Dendritic cell treated with granulocyte-macrophage colony-stimulating factor and Interleukin-4, amounts not matched to agents 40 ng/mL and 50 ng/mL, for 4 days (primary cell): Measurements from ENCODE around the gene CAMKMT.

Source experiments
- H3K27ac Mint-ChIP-seq: one replicate; pipeline ENCODE4 v1.8.0; 2022; ENCODE audit warnings: mild to moderate bottlenecking, mixed read lengths
- H3K27me3 Mint-ChIP-seq: one replicate; pipeline ENCODE4 v1.8.0; 2022; ENCODE audit warnings: mild to moderate bottlenecking, mixed read lengths
- H3K36me3 Mint-ChIP-seq: one replicate; pipeline ENCODE4 v1.8.0; 2022; ENCODE audit warnings: low read depth, mixed read lengths
- H3K4me1 Mint-ChIP-seq: one replicate; pipeline ENCODE4 v1.8.0; 2022; ENCODE audit warnings: low read depth, mixed read lengths
- H3K4me3 Mint-ChIP-seq: one replicate; pipeline ENCODE4 v1.8.0; 2022; ENCODE audit warnings: mild to moderate bottlenecking, moderate library complexity, mixed read lengths
- H3K9me3 Mint-ChIP-seq: one replicate; pipeline ENCODE4 v1.8.0; 2022; ENCODE audit warnings: mixed read lengths
- intact Hi-C: fragments of 100-400 bp; cut with micrococcal nuclease; formaldehyde crosslinking; loops from one replicate; pipeline ENCODE4 v1.15.0; 2022

Gene CAMKMT

DNA sequence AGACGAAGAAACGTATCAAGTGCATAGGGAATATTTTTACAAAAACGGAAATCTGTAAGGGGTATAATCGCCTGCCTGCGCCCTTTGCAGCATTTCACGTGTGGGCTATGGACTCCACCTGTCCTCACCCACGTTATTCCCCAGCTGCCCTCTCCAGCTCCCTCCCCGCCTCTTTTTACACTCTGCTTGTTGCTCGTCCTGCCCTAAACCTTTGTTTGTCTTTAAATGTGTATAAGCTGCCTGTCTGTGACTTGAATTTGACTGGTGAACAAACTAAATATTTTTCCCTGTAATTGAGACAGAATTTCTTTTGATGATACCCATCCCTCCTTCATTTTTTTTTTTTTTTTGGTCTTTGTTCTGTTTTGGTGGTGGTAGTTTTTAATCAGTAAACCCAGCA is 410.4 kb downstream of the CAMKMT start:
- H3K4me3 Mint-ChIP-seq, result no peak overlapping the region
- intact Hi-C loops, result no loop called here
- H3K36me3 Mint-ChIP-seq, result no peaks in the 10 kb centered on the region
- peaks cover 49% of the 10 kb centered on the region for H3K27me3 Mint-ChIP-seq
- no peak overlapping the region for H3K27ac Mint-ChIP-seq
- peaks cover under 1% of the 10 kb centered on the region for H3K4me1 Mint-ChIP-seq
- no peaks in the 10 kb centered on the region for H3K9me3 Mint-ChIP-seq

DNA sequence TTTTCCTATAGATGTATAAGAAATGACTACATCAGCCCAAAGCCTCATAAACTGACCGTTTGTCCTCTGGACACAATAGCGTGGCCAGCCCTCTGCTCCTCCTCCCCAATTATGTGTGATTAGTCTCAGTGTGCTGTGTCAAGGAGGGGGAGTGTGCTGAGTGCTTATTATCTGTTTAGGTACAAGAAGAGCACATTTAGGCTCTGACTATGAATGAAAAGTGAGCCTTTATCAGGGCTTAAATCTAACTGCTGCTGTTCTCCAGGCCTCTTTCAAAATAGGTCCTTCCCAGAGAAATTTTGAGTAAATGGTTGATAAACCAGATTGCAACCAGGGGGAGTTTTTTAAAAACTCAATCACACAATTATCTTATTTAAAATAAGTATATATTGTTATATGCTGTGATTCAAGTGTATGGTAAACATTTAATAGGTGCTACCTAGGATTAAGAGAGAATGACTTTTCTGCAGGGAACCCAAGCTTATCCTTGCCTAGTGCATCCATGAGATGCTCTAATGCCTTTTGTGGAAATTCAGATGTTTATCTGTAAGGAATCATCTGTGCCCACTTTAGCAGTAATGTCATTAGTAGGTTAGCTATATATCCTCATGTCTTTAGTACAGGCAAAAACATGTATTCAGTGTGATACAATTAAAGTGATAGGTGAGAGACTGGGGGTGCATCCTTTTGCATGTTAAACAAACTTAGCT is 411.1 kb downstream of the CAMKMT start:
- peaks cover 49% of the 10 kb centered on the region for H3K27me3 Mint-ChIP-seq
- intact Hi-C loops, result no loop called here
- H3K27ac Mint-ChIP-seq, result no peak overlapping the region
- H3K4me3 Mint-ChIP-seq, result no peak overlapping the region
- no peaks in the 10 kb centered on the region for H3K9me3 Mint-ChIP-seq
- H3K36me3 Mint-ChIP-seq, result no peaks in the 10 kb centered on the region
- H3K4me1 Mint-ChIP-seq, result peaks cover 6% of the 10 kb centered on the region

DNA sequence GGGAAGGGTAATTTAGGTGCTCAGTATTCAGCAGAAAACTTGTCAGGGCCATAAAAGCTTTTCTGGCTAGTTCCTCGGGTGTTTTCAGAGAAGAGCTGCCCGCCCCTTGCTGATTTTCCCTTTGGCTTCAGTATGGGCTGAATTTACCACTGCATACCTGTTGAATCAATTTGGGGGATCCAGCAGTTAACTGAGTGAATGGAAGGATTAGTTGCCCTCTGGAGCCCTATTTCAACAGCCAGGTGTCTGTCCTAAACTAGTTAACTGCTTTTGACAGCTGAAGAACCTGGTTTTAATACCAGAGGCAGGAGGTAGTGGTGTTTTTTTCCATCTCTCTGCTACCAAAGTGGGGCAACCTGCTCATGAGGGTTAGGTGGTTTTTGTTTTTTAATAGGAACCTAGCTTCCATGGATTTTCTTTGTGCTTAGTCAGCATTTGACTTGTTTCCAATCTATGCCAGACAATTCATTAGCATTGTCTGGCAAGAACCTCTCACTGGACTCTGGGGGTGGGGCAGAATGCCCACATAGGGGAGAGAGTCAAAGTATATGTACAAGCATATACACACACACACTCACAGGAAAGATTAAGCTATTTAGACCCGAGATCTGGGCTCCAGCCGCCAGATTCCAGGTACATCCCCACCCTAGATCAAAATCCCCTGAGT is 413.2 kb downstream of the CAMKMT start:
- intact Hi-C loops, result no loop called here
- Mint-ChIP-seq H3K4me3 (no peak overlapping the region), H3K36me3 (no peaks in the 10 kb centered on the region)

DNA sequence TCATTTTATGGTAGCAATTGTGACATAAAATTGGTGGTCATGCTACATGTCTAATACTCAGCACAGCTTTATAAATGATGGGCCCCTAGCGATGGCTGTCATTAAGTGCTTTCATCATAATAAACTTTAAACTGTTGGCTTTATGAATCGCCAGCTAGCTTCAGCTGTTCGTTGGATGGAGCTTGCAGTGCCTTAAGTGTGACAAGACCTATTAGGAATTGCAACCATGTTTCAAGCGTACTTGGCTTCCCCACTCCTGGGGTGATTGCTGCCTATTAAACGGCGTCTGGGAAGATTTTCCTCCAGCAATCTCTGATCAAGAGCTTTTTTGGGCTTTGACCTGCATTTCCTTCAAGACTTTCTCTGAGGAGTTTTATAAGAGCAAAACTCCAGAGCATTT is 415.3 kb downstream of the CAMKMT start:
- Mint-ChIP-seq H3K4me1 (peaks cover 20% of the 10 kb centered on the region), H3K36me3 (no peaks in the 10 kb centered on the region), H3K27me3 (peaks cover 40% of the 10 kb centered on the region), H3K27ac (no peak overlapping the region), H3K4me3 (no peak overlapping the region), H3K9me3 (no peaks in the 10 kb centered on the region)
- intact Hi-C loops, result no loop called here

More for the DNA sequence above, 413.2 kb downstream of the CAMKMT start:
- Mint-ChIP-seq H3K27ac (no peak overlapping the region), H3K27me3 (peaks cover 40% of the 10 kb centered on the region), H3K4me1 (peaks cover 20% of the 10 kb centered on the region), H3K9me3 (no peaks in the 10 kb centered on the region)

DNA sequence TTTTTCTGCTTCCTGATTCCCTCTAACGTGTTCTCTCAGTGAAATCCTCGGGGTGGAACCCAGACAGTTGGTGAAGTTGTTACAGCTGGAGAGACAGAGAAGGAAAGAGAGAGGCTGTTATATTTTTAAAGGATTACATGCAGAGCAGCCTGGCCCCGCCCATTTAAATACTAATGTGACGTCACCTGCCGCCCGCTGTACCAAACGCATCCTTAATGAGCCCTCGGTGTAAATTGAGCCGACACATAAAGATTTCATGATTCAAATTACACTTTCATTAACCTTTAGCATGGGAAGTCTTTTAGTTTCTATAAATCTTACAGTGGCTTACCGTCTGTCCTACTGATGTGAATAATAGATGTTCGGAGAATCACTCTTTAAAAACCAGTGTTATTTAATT is 415.8 kb downstream of the CAMKMT start:
- Mint-ChIP-seq H3K27me3 (peaks cover 36% of the 10 kb centered on the region), H3K4me3 (no peak overlapping the region), H3K27ac (no peak overlapping the region), H3K9me3 (no peaks in the 10 kb centered on the region), H3K36me3 (no peaks in the 10 kb centered on the region), H3K4me1 (peaks cover 20% of the 10 kb centered on the region)
- intact Hi-C loops, result no loop called here

DNA sequence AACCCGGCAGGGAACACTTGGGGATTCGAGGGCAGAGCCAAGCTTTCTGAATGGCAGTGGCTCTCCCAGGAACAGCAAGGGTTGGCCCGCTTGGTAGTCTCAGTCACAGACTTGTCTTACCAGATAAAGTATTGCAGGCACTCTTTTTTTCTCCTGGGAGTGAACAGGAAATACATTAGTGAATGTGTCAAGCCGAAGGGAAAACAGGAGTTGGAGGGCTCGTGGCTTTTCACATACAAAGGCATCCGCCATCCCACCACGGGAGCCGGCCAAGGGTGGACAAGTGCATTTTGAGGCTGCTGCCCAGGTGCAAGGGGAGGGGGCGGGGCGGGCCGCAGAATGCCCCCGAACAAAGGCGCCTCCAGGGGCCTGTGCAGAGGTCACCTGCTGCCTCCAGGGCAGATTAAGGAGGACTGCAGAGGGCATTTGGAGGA is 416.5 kb downstream of the CAMKMT start:
- peaks cover 38% of the 10 kb centered on the region for H3K27me3 Mint-ChIP-seq
- H3K27ac Mint-ChIP-seq, result no peak overlapping the region
- no peak overlapping the region for H3K4me3 Mint-ChIP-seq
- H3K9me3 Mint-ChIP-seq, result no peaks in the 10 kb centered on the region
- intact Hi-C loops, result no loop called here
- no peaks in the 10 kb centered on the region for H3K36me3 Mint-ChIP-seq
- peaks cover 20% of the 10 kb centered on the region for H3K4me1 Mint-ChIP-seq

DNA sequence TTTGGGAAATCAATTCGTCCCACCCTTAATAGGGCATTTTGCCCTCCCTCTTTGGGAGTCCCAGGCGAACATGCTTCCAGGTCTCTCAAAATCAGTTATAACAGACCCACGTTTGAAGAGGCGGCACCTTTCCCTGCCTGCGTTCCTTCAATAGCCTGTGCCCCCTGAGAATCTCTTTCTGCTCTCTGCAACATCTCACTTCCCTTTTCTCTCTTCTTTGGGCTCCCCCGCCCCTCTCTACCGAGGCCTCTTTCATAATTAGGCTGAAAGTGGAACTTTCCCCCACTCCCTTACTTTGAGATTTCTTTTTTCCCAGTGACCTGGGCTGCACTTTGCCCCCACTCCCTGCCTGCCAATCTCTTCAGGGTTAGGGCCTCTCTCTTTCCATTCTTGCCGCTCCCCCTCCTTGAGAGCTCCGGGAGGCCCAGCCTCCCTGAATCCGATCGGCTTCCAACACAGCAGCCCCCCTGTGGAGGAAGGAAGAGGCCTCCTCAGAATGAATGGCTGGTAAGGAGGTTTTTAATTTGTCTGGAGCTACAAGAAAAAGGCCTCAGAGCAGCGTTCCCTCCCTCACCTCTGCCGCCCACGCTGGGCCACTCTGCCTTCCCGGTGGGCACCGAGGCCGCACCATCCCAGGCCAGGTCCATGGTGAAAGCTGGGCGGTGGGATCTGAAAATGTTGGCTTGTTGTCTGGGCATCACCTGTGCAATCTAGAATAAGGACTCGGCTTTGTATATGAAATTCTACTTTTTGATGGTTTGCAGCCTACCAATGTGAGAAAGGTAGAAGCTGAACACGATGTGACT is 417.1 kb downstream of the CAMKMT start:
- peaks cover 38% of the 10 kb centered on the region for H3K27me3 Mint-ChIP-seq
- H3K4me3 Mint-ChIP-seq, result peak overlapping the region; percentile 56
- H3K36me3 Mint-ChIP-seq, result no peaks in the 10 kb centered on the region
- no peaks in the 10 kb centered on the region for H3K9me3 Mint-ChIP-seq
- H3K27ac Mint-ChIP-seq, result no peak overlapping the region
- intact Hi-C loops, result no loop called here
- H3K4me1 Mint-ChIP-seq, result peaks cover 20% of the 10 kb centered on the region

DNA sequence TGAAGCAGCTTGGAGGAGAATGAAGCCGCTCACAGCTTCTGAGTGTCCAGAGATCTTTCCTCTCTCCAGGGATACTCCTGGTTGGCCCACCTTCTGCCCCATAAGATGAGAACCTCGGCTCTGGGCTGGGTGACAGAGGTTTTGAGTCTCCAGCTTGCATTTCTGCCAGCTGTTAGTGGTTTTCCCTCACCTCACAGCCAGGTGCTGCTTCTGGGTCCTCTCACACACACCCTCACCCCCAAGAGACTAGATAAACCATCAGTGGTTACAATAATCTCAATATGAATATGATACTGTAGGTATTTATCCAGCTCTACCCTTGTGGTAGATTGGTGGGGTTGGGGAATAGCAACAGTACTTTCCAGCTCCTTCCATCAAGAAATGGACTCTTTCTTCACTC is 418.0 kb downstream of the CAMKMT start:
- intact Hi-C loops, result no loop called here
- no peak overlapping the region for H3K27ac Mint-ChIP-seq
- H3K9me3 Mint-ChIP-seq, result no peaks in the 10 kb centered on the region
- peaks cover 39% of the 10 kb centered on the region for H3K27me3 Mint-ChIP-seq
- peaks cover 20% of the 10 kb centered on the region for H3K4me1 Mint-ChIP-seq
- no peak overlapping the region for H3K4me3 Mint-ChIP-seq
- H3K36me3 Mint-ChIP-seq, result no peaks in the 10 kb centered on the region

DNA sequence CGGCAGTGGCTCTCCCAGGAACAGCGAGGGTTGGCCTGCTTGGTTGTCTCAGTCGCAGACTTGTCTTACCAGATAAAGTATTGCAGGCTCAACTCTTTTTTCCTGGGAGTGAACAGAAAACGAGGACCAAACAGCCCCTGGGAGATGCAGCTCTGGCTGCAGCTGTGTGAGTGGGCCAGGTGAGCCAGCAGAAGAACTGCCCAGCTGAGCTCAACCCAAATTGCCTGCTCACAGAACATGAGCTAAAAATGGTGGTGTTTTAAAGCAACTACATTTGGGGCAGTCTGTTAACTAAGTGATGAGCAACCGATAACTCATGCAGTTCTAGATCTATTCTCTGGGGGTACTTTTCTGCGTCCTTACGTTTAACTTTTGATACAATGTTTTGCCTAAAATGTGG is 418.7 kb downstream of the CAMKMT start:
- H3K4me1 Mint-ChIP-seq, result peaks cover 20% of the 10 kb centered on the region
- H3K27ac Mint-ChIP-seq, result no peak overlapping the region
- intact Hi-C loops, result no loop called here
- no peaks in the 10 kb centered on the region for H3K9me3 Mint-ChIP-seq
- no peak overlapping the region for H3K4me3 Mint-ChIP-seq
- peaks cover 36% of the 10 kb centered on the region for H3K27me3 Mint-ChIP-seq
- H3K36me3 Mint-ChIP-seq, result no peaks in the 10 kb centered on the region

DNA sequence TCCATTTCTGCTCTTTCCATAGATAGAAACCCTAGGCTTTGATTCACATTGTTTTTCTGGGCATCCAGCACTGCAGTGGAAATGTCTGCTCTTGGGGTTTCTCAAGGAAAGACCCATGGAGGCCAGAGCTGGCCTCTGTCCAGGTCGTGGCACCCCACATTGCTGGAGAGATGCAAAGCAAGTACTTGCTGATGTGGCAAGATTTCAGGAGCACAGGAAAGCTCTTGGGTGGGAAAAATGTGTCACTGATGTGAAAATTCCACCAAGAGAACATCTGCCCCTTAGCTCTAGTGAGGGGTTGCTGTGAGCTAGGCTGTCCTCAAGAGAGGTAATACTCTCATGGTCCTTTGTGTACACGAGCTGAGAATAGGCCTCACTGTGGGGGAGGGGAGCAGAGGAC is 423.7 kb downstream of the CAMKMT start:
- H3K4me3 Mint-ChIP-seq, result no peak overlapping the region
- no peaks in the 10 kb centered on the region for H3K36me3 Mint-ChIP-seq
- intact Hi-C loops, result no loop called here
- H3K27ac Mint-ChIP-seq, result no peak overlapping the region
- no peaks in the 10 kb centered on the region for H3K9me3 Mint-ChIP-seq
- H3K27me3 Mint-ChIP-seq, result peaks cover 31% of the 10 kb centered on the region
- no peaks in the 10 kb centered on the region for H3K4me1 Mint-ChIP-seq

DNA sequence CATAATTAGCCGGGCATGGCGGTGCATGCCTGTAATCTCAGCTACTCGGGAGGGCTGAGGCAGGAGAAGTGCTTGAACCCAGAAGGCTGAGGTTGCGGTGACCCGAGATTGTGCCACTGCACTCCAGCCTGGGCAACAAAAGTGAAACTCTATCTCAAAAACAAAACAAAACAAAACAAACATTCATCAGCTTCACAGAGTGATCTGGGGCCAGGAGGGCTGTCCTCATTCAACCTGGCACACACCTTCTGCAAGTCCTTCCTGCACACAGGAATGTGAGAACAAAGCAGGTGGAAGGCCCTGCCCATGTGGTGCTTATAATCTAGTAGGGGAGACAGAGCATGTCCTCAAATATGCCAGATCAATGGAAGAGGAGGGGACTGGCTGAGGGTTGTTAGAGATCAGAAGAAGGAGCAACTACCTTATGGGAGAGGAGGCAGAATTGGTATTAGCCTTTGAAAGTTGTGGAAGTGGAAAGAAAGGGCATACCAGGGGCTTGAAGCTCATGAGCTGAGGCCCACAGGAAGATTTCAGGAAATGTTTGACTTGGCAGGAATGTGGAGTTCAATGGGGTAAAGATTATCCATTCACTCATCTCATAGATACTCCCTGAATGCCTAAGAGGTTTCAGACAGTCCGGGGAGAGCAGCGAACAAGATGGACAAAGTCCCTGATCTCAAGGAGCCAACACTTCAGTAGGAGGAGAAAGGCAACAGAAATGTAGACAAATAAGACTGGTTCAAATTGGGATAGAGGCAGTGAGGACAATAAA is 424.5 kb downstream of the CAMKMT start:
- Mint-ChIP-seq H3K27ac (no peak overlapping the region), H3K9me3 (no peaks in the 10 kb centered on the region), H3K27me3 (peaks cover 32% of the 10 kb centered on the region), H3K4me1 (no peaks in the 10 kb centered on the region), H3K4me3 (no peak overlapping the region), H3K36me3 (no peaks in the 10 kb centered on the region)
- intact Hi-C loops, result no loop called here

DNA sequence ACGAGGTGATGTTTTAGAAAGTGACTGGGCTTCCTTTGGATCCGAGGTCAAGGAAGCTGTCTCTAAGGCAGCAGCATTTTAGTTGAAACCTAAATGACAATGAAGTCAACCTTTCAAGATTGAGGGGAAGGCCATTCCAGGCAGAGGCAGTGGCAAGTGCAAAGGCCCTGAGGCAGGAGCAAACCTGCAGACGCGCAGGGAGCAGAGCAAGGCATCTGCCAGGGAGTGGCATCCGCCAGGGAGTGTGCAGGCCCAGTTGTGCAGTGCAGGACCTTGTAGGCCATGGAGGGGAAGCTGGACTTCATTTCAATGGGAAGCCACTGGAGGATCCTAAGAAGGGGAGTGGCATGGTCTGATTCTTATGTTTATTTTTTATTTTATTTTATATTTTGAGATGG is 425.1 kb downstream of the CAMKMT start:
- H3K27ac Mint-ChIP-seq, result no peak overlapping the region
- intact Hi-C loops, result no loop called here
- no peaks in the 10 kb centered on the region for H3K4me1 Mint-ChIP-seq
- H3K9me3 Mint-ChIP-seq, result no peaks in the 10 kb centered on the region
- no peak overlapping the region for H3K4me3 Mint-ChIP-seq
- H3K27me3 Mint-ChIP-seq, result peaks cover 33% of the 10 kb centered on the region
- no peaks in the 10 kb centered on the region for H3K36me3 Mint-ChIP-seq

DNA sequence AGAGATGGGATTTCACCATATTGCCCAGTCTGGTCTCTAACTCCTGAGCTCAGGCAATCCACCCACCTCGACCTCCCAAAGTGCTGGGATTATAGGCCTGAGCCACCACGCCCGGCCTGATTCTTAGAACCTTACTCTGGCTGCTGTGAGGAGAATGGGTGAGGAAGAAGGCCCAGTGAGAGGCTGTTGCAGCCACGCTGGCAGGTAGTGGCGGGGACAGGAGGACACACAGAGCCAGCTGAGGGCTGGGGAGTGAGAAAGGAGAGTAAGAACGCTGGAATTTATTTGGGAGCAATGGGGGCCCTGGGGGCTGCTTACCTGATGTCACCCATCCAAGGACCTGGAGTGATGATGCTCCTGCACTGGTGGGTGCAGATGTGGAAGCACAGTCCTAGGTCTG is 425.9 kb downstream of the CAMKMT start:
- H3K36me3 Mint-ChIP-seq, result no peaks in the 10 kb centered on the region
- intact Hi-C loops, result no loop called here
- H3K9me3 Mint-ChIP-seq, result no peaks in the 10 kb centered on the region
- H3K27ac Mint-ChIP-seq, result no peak overlapping the region
- H3K4me3 Mint-ChIP-seq, result no peak overlapping the region
- no peaks in the 10 kb centered on the region for H3K4me1 Mint-ChIP-seq
- H3K27me3 Mint-ChIP-seq, result peaks cover 30% of the 10 kb centered on the region

DNA sequence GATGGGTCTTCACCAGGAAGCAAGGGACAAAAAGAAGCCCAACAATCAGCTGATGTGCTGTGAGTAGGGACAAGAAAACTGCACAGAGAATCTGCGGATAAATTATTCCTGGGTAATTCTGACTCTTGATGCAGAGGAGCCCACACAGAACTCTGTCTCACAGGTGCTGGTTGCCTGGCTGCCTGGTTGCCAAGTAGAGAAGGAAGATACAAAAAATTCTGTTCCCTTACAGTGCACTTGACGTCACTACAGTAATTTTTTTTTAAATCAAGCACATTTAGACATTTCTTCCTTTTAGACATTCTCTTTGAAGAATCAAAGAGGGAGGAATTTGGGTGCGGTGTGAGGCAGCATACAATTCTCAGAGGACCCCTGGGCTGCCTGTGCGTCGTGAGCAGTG is 427.7 kb downstream of the CAMKMT start:
- no peak overlapping the region for H3K27ac Mint-ChIP-seq
- H3K4me1 Mint-ChIP-seq, result no peaks in the 10 kb centered on the region
- H3K27me3 Mint-ChIP-seq, result peaks cover 34% of the 10 kb centered on the region
- intact Hi-C loops, result no loop called here
- H3K9me3 Mint-ChIP-seq, result no peaks in the 10 kb centered on the region
- no peaks in the 10 kb centered on the region for H3K36me3 Mint-ChIP-seq
- no peak overlapping the region for H3K4me3 Mint-ChIP-seq
